ENCODE data around the gene MAN1A1. TPM values are rescaled to one million over a fixed set of nuclear protein-coding genes. Genes with fewer than 3 reads are reported as not detected.

Gene MAN1A1
- total and polyA plus RNA-seq, 2 of the 8 experiments (the other 6 are each of a cell fraction or from before 2014, with no cell fraction given): 1.8 to 5.4 TPM

DNA sequence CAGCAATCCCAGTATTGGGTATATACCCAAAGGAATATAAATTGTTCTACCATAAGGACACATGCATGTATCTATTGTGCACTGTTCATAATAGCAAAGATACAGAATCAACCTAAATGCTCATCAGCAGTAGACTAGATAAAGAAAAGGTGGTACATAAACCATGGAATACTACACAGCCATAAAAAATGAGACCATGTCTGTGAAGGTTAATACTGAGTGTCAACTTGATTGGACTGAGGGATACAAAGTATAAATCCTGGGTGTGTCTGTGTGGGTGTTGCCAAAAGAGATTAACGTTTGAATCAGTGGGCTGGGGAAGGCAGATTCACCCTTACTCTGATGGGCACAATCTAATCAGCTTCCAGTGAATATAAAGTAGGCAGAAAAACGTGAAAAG is 86.9 kb downstream of the MAN1A1 start (continued):
- TF ChIP-seq, protein P1, sequence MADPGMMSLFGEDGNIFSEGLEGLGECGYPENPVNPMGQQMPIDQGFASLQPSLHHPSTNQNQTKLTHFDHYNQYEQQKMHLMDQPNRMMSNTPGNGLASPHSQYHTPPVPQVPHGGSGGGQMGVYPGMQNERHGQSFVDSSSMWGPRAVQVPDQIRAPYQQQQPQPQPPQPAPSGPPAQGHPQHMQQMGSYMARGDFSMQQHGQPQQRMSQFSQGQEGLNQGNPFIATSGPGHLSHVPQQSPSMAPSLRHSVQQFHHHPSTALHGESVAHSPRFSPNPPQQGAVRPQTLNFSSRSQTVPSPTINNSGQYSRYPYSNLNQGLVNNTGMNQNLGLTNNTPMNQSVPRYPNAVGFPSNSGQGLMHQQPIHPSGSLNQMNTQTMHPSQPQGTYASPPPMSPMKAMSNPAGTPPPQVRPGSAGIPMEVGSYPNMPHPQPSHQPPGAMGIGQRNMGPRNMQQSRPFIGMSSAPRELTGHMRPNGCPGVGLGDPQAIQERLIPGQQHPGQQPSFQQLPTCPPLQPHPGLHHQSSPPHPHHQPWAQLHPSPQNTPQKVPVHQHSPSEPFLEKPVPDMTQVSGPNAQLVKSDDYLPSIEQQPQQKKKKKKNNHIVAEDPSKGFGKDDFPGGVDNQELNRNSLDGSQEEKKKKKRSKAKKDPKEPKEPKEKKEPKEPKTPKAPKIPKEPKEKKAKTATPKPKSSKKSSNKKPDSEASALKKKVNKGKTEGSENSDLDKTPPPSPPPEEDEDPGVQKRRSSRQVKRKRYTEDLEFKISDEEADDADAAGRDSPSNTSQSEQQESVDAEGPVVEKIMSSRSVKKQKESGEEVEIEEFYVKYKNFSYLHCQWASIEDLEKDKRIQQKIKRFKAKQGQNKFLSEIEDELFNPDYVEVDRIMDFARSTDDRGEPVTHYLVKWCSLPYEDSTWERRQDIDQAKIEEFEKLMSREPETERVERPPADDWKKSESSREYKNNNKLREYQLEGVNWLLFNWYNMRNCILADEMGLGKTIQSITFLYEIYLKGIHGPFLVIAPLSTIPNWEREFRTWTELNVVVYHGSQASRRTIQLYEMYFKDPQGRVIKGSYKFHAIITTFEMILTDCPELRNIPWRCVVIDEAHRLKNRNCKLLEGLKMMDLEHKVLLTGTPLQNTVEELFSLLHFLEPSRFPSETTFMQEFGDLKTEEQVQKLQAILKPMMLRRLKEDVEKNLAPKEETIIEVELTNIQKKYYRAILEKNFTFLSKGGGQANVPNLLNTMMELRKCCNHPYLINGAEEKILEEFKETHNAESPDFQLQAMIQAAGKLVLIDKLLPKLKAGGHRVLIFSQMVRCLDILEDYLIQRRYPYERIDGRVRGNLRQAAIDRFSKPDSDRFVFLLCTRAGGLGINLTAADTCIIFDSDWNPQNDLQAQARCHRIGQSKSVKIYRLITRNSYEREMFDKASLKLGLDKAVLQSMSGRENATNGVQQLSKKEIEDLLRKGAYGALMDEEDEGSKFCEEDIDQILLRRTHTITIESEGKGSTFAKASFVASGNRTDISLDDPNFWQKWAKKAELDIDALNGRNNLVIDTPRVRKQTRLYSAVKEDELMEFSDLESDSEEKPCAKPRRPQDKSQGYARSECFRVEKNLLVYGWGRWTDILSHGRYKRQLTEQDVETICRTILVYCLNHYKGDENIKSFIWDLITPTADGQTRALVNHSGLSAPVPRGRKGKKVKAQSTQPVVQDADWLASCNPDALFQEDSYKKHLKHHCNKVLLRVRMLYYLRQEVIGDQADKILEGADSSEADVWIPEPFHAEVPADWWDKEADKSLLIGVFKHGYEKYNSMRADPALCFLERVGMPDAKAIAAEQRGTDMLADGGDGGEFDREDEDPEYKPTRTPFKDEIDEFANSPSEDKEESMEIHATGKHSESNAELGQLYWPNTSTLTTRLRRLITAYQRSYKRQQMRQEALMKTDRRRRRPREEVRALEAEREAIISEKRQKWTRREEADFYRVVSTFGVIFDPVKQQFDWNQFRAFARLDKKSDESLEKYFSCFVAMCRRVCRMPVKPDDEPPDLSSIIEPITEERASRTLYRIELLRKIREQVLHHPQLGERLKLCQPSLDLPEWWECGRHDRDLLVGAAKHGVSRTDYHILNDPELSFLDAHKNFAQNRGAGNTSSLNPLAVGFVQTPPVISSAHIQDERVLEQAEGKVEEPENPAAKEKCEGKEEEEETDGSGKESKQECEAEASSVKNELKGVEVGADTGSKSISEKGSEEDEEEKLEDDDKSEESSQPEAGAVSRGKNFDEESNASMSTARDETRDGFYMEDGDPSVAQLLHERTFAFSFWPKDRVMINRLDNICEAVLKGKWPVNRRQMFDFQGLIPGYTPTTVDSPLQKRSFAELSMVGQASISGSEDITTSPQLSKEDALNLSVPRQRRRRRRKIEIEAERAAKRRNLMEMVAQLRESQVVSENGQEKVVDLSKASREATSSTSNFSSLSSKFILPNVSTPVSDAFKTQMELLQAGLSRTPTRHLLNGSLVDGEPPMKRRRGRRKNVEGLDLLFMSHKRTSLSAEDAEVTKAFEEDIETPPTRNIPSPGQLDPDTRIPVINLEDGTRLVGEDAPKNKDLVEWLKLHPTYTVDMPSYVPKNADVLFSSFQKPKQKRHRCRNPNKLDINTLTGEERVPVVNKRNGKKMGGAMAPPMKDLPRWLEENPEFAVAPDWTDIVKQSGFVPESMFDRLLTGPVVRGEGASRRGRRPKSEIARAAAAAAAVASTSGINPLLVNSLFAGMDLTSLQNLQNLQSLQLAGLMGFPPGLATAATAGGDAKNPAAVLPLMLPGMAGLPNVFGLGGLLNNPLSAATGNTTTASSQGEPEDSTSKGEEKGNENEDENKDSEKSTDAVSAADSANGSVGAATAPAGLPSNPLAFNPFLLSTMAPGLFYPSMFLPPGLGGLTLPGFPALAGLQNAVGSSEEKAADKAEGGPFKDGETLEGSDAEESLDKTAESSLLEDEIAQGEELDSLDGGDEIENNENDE (IDR thresholded peaks at IDR 0.05; ENCODE audit: insufficient replicate concordance, low read length): no peak
- TF ChIP-seq ZNF274 (IDR thresholded peaks at IDR 0.05; ENCODE audit: borderline replicate concordance, extremely low read depth, low read length) (no peak), FOSL1 (IDR thresholded peaks at IDR 0.05; ENCODE audit: insufficient read depth, low read depth, low read length) (no peak), TCF12 (IDR thresholded peaks at IDR 0.05; ENCODE audit: low read depth, low read length) (no peak), GABPA (IDR thresholded peaks at IDR 0.05; ENCODE audit: borderline replicate concordance, insufficient read depth, low read length) (no peak), EZH2 (IDR thresholded peaks at IDR 0.05; ENCODE audit: low read depth, low read length, severe bottlenecking) (no peak), BACH1 (IDR thresholded peaks at IDR 0.05; ENCODE audit: low read length) (no peak)
- TF ChIP-seq, protein P2, sequence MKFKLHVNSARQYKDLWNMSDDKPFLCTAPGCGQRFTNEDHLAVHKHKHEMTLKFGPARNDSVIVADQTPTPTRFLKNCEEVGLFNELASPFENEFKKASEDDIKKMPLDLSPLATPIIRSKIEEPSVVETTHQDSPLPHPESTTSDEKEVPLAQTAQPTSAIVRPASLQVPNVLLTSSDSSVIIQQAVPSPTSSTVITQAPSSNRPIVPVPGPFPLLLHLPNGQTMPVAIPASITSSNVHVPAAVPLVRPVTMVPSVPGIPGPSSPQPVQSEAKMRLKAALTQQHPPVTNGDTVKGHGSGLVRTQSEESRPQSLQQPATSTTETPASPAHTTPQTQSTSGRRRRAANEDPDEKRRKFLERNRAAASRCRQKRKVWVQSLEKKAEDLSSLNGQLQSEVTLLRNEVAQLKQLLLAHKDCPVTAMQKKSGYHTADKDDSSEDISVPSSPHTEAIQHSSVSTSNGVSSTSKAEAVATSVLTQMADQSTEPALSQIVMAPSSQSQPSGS (IDR thresholded peaks at IDR 0.05; ENCODE audit: low read length): no peak
